ENCODE data around the gene ERC2. TPM values are rescaled to one million over a fixed set of nuclear protein-coding genes. Genes with fewer than 3 reads are reported as not detected.

ERC2 gene
- total and polyA plus RNA-seq, 2 of the 13 experiments (the other 11 are each of a cell fraction or from before 2014, with no cell fraction given): 0.16 to 0.22 TPM

- no peak for TF ChIP-seq SKIL (CRISPR knock-in tag; IDR thresholded peaks at IDR 0.05; ENCODE audit: borderline replicate concordance)
- no peak for TF ChIP-seq ZNF569 (CRISPR knock-in tag; IDR thresholded peaks at IDR 0.05; ENCODE audit: borderline replicate concordance)
- no peak for TF ChIP-seq ZBTB44 (CRISPR knock-in tag; IDR thresholded peaks at IDR 0.05)
Measured at GRCh38 chr3:55909373-55909772, 558.9 kb downstream of the ERC2 start (continued).

- H3K36me3 ChIP-seq (replicated peaks in 1 of 2; ENCODE audit: control insufficient read depth in 1 of 2, insufficient read depth in 2 of 2, low read length in 2 of 2): no peaks in the 10 kb centered on the region
- H3K27me3 ChIP-seq (ENCODE audit: control insufficient read depth in 1 of 2, insufficient read depth in 2 of 2, low read length in 2 of 2): no peaks in the 10 kb centered on the region
- intact Hi-C loops (cut with micrococcal nuclease; ENCODE audit: unreplicated experiment) (no loop called here), in situ Hi-C loops (cut with HindIII; ENCODE audit: extremely low pct_ligation_motif_present, low pct_unique_long_range_greater_than_20kb) (loop anchor here (25.0 kb wide), 1 partner anchor 1045 kb away; no protein-coding TSS in a partner anchor)
- DNase-seq (ENCODE audit: low spot score) (no peak), ATAC-seq (no peak), FAIRE-seq (no peak)
- no peak overlapping the region for H3K27ac ChIP-seq (ENCODE audit: extremely low read length, insufficient read depth, low read length)
- no peak overlapping the region for H3K9ac ChIP-seq (ENCODE audit: insufficient read depth, low read depth, low read length)
- no peaks in the 10 kb centered on the region for H4K20me1 ChIP-seq (ENCODE audit: insufficient read depth, low read length)
- no peak overlapping the region for H3K4me3 ChIP-seq (replicated peaks in 1 of 3; ENCODE audit: insufficient read depth in 1 of 3, low read depth in 2 of 3, low read length in 3 of 3)
- ChIA-PET POLR2A (no interaction called here), CTCF (ENCODE audit: low intra/inter-chr PET ratio, low total read pairs) (no interaction called here)
- no peaks in the 10 kb centered on the region for H3K9me3 ChIP-seq (ENCODE audit: low read length)
- 0% methylated on average over 3 of the region's 3 CpGs for WGBS (ENCODE audit: low lambda C conversion rate)
- no TSS peak for BruUV-seq (replicated peaks)
- no peak overlapping the region for H2AFZ ChIP-seq (ENCODE audit: low read length)
- H3K4me2 ChIP-seq (ENCODE audit: low read depth, low read length): no peak overlapping the region
- no peaks in the 10 kb centered on the region for H3K4me1 ChIP-seq (ENCODE audit: insufficient read depth, low read length)
- H3K79me2 ChIP-seq (ENCODE audit: insufficient read depth, low read length): no peaks in the 10 kb centered on the region
- no peak for TF ChIP-seq SNAPC4 (CRISPR knock-in tag; IDR thresholded peaks at IDR 0.05)
- no peak for TF ChIP-seq ZNF136 (CRISPR knock-in tag; IDR thresholded peaks at IDR 0.05; ENCODE audit: low read depth)
- TF ChIP-seq ZGPAT (CRISPR knock-in tag; IDR thresholded peaks at IDR 0.05): no peak
- TF ChIP-seq HBP1 (CRISPR knock-in tag; IDR thresholded peaks at IDR 0.05; ENCODE audit: low read depth): no peak
- TF ChIP-seq ZNF44 (CRISPR knock-in tag; IDR thresholded peaks at IDR 0.05): no peak
- no peak for TF ChIP-seq RBM22 (optimal IDR thresholded peaks at IDR 0.05; ENCODE audit: low read length)
- no peak for TF ChIP-seq DNMT3B (CRISPR knock-in tag; conservative IDR thresholded peaks at IDR 0.05)
- no peak for TF ChIP-seq SAFB2 (CRISPR knock-in tag; IDR thresholded peaks at IDR 0.05; ENCODE audit: borderline replicate concordance, low read depth)
Measured at GRCh38 chr3:55907616-55908015, 560.7 kb downstream of the ERC2 start.
